Fibroblast of pulmonary artery (primary cell): ENCODE data around the gene SDCCAG8.
A peak's percentile ranks its signal among the peaks of the same experiment; 100 is the strongest.
"Not testable (repeated sequence)": the region's sequence is repeated elsewhere in the genome, so short reads cannot be mapped to it uniquely, and the experiment has no call there.

Experiments
- DNase-seq: peaks from one replicate; pipeline ENCODE4 v3.0.0-alpha.2; 2010; ENCODE audit warnings: low read depth
- H3K4me3 ChIP-seq: replicated peaks from 2 replicates; pipeline ENCODE4 v1.5.1; 2011; ENCODE audit warnings: low read depth, mild to moderate bottlenecking, control low read depth, low read length, moderate library complexity
- CTCF ChIP-seq: IDR thresholded peaks from 2 replicates; pipeline ENCODE4 v1.5.1; 2011; ENCODE audit warnings: mild to moderate bottlenecking, control low read depth, low read length, inconsistent platforms; ENCODE audit errors: missing control alignments

SDCCAG8 gene

GRCh38 chr1:243322326-243322725 is 66.5 kb downstream of the SDCCAG8 start:
- peak; percentile 50 for DNase-seq
- no peak for TF ChIP-seq CTCF
- no peak overlapping the region for H3K4me3 ChIP-seq

- H3K4me3 ChIP-seq: no peak overlapping the region
- DNase-seq: no peak
- TF ChIP-seq CTCF: no peak
Observed at GRCh38 chr1:243323491-243323890, 67.7 kb downstream of the SDCCAG8 start.

- peak; percentile 75 for TF ChIP-seq CTCF
- no peak overlapping the region for H3K4me3 ChIP-seq
- DNase-seq: peak; percentile 84
Observed at GRCh38 chr1:243325305-243325890, 69.6 kb downstream of the SDCCAG8 start.

- TF ChIP-seq CTCF: no peak
- DNase-seq: no peak
- no peak overlapping the region for H3K4me3 ChIP-seq
Observed at GRCh38 chr1:243332440-243332839, 76.6 kb downstream of the SDCCAG8 start.

- H3K4me3 ChIP-seq: no peak overlapping the region
- no peak for TF ChIP-seq CTCF
- DNase-seq: no peak
Observed at GRCh38 chr1:243335292-243335691, 79.5 kb downstream of the SDCCAG8 start.

- no peak overlapping the region for H3K4me3 ChIP-seq
- TF ChIP-seq CTCF: no peak
- no peak for DNase-seq
Observed at GRCh38 chr1:243336163-243336562, 80.3 kb downstream of the SDCCAG8 start.

GRCh38 chr1:243338848-243339247 is 83.0 kb downstream of the SDCCAG8 start:
- H3K4me3 ChIP-seq, DNase-seq: not testable (repeated sequence)
